NCI-H2081 (cell line): ENCODE results near the gene SP7.
"Not testable (repeated sequence)": the region's sequence is repeated elsewhere in the genome, so short reads cannot be mapped to it uniquely, and the experiment has no call there.

ENCODE experiments used
- DNase-seq, 2 experiments: peaks; one replicate each; lab custom pipeline; 2025; lab: John Stamatoyannopoulos, UW

The SP7 gene

GRCh38 chr12:53320352-53321195 lies 15.6 kb downstream of the SP7 start:
- no peak for DNase-seq

GRCh38 chr12:53313996-53314395 lies 22.2 kb downstream of the SP7 start:
- DNase-seq, result no peak

- no peak for DNase-seq
These were observed 27.9 kb downstream of the SP7 start for GRCh38 chr12:53308276-53308675.

- DNase-seq, result no peak
These were observed 29.3 kb downstream of the SP7 start for GRCh38 chr12:53306826-53307225.

GRCh38 chr12:53302903-53303302 lies 33.3 kb downstream of the SP7 start:
- no peak for DNase-seq

GRCh38 chr12:53300187-53300586 lies 36.0 kb downstream of the SP7 start:
- DNase-seq, result no peak

GRCh38 chr12:53299454-53300180 lies 36.5 kb downstream of the SP7 start, which contains the start of gene MYG1:
Gene MYG1 (plus strand): TSS chr12:53299695. CDS start chr12:53299738, 43 bp downstream.
- DNase-seq, result peak; percentile 84 to 93

GRCh38 chr12:53299101-53299453 lies 37.1 kb downstream of the SP7 start:
- DNase-seq, result no peak

- DNase-seq, result no peak
These were observed 38.0 kb downstream of the SP7 start for GRCh38 chr12:53298164-53298563.

- DNase-seq, result not testable (repeated sequence)
These were observed 39.0 kb downstream of the SP7 start for GRCh38 chr12:53297106-53297505.

- DNase-seq, result no peak
These were observed 40.3 kb downstream of the SP7 start for GRCh38 chr12:53295891-53296219.

- DNase-seq, result peak; percentile 82 to 91
These were observed 40.9 kb downstream of the SP7 start, which contains the start of gene PFDN5 for GRCh38 chr12:53295070-53295890. Gene PFDN5 (plus strand): TSS chr12:53295542. CDS start chr12:53295568, 26 bp downstream.

GRCh38 chr12:53292426-53292825 lies 43.7 kb downstream of the SP7 start:
- DNase-seq, result peak; percentile 89 to 97

GRCh38 chr12:53290661-53291060 lies 45.5 kb downstream of the SP7 start:
- DNase-seq, result no peak

GRCh38 chr12:53289891-53290290 lies 46.3 kb downstream of the SP7 start:
- DNase-seq, result no peak

GRCh38 chr12:53288322-53288721 lies 47.8 kb downstream of the SP7 start:
- DNase-seq, result no peak

GRCh38 chr12:53287741-53288216 lies 48.4 kb downstream of the SP7 start:
- peak; percentile 10 to 39 for DNase-seq

- no peak for DNase-seq
These were observed 49.7 kb downstream of the SP7 start for GRCh38 chr12:53286448-53286847.

GRCh38 chr12:53279888-53280498 lies 56.2 kb downstream of the SP7 start:
- DNase-seq, result no peak

- DNase-seq, result no peak
These were observed 56.8 kb downstream of the SP7 start for GRCh38 chr12:53279283-53279869.

GRCh38 chr12:53277981-53278380 lies 58.2 kb downstream of the SP7 start:
- no peak for DNase-seq
